ENCODE data around the gene ZNF789.

DNA sequence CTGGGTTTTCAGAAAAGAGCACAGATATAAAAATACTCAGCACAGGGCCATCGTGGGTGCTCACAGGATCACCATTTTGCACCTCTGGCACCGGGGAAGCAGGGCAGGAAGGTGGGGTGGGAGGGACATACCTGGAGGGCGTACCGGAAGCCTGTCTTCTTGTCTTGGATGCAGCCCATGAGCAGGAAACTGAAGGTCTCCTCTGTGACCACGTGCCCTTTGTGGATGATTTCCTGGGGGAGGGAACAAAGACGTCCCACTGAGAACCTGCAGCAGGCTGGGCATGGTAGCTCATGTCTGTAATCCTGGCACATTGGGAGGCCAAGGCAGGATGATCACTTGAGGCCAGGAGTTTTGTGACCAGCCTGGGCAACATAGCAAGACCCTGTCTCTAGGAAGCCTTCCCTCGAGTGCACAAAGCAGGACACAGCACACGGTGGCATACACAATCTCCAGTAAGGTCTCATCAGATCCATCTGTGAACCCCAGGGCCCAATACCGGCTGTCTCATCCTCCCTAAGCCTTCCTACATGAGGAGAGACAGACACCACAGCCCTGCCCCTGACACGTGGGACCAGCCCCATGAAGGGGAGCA lies 43.6 kb upstream of the ZNF789 start:
- TF ChIP-seq POLR2AphosphoS5 (IDR thresholded peaks at IDR 0.05; ENCODE audit: low read depth, low read length) (no peak), SIN3A (IDR thresholded peaks at IDR 0.05; ENCODE audit: borderline replicate concordance, low read depth, low read length) (no peak), EP300 (IDR thresholded peaks at IDR 0.05; ENCODE audit: borderline replicate concordance in 1 of 2, low read depth in 1 of 2, low read length in 1 of 2) (no peak), JUND (IDR thresholded peaks at IDR 0.05) (no peak), CHD2 (IDR thresholded peaks at IDR 0.05; ENCODE audit: low read length, partially characterized antibody) (no peak), YY1 (IDR thresholded peaks at IDR 0.05; ENCODE audit: low read depth) (no peak), RFX5 (IDR thresholded peaks at IDR 0.05; ENCODE audit: low read length) (no peak), RAD21 (IDR thresholded peaks at IDR 0.05; ENCODE audit: low read length) (no peak), FOXM1 (IDR thresholded peaks at IDR 0.05; ENCODE audit: low read depth) (no peak), TCF12 (IDR thresholded peaks at IDR 0.05) (no peak)
- TF ChIP-seq, protein P1, sequence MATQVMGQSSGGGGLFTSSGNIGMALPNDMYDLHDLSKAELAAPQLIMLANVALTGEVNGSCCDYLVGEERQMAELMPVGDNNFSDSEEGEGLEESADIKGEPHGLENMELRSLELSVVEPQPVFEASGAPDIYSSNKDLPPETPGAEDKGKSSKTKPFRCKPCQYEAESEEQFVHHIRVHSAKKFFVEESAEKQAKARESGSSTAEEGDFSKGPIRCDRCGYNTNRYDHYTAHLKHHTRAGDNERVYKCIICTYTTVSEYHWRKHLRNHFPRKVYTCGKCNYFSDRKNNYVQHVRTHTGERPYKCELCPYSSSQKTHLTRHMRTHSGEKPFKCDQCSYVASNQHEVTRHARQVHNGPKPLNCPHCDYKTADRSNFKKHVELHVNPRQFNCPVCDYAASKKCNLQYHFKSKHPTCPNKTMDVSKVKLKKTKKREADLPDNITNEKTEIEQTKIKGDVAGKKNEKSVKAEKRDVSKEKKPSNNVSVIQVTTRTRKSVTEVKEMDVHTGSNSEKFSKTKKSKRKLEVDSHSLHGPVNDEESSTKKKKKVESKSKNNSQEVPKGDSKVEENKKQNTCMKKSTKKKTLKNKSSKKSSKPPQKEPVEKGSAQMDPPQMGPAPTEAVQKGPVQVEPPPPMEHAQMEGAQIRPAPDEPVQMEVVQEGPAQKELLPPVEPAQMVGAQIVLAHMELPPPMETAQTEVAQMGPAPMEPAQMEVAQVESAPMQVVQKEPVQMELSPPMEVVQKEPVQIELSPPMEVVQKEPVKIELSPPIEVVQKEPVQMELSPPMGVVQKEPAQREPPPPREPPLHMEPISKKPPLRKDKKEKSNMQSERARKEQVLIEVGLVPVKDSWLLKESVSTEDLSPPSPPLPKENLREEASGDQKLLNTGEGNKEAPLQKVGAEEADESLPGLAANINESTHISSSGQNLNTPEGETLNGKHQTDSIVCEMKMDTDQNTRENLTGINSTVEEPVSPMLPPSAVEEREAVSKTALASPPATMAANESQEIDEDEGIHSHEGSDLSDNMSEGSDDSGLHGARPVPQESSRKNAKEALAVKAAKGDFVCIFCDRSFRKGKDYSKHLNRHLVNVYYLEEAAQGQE (IDR thresholded peaks at IDR 0.05; ENCODE audit: low read depth, low read length): no peak
- TF ChIP-seq, protein P2, sequence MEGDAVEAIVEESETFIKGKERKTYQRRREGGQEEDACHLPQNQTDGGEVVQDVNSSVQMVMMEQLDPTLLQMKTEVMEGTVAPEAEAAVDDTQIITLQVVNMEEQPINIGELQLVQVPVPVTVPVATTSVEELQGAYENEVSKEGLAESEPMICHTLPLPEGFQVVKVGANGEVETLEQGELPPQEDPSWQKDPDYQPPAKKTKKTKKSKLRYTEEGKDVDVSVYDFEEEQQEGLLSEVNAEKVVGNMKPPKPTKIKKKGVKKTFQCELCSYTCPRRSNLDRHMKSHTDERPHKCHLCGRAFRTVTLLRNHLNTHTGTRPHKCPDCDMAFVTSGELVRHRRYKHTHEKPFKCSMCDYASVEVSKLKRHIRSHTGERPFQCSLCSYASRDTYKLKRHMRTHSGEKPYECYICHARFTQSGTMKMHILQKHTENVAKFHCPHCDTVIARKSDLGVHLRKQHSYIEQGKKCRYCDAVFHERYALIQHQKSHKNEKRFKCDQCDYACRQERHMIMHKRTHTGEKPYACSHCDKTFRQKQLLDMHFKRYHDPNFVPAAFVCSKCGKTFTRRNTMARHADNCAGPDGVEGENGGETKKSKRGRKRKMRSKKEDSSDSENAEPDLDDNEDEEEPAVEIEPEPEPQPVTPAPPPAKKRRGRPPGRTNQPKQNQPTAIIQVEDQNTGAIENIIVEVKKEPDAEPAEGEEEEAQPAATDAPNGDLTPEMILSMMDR (IDR thresholded peaks at IDR 0.05): no peak
- TF ChIP-seq, protein P3, sequence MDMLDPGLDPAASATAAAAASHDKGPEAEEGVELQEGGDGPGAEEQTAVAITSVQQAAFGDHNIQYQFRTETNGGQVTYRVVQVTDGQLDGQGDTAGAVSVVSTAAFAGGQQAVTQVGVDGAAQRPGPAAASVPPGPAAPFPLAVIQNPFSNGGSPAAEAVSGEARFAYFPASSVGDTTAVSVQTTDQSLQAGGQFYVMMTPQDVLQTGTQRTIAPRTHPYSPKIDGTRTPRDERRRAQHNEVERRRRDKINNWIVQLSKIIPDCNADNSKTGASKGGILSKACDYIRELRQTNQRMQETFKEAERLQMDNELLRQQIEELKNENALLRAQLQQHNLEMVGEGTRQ (IDR thresholded peaks at IDR 0.05; ENCODE audit: borderline replicate concordance, low read depth, low read length): no peak
